Activated T-helper 1 cell treated with anti-CD3 and anti-CD28 coated beads, Interleukin-12 subunit alpha, Interleukin-12 subunit beta, Interleukin-2, Interleukin-4 antibody, amounts not matched to agents 30 ng/mL and 10 ng/mL and 1 ng/mL, durations not matched to agents 14 hours and 24 hours and 36 hours (primary cell): ENCODE measurements around the gene CASKIN1. TPM values are rescaled to one million over a fixed set of nuclear protein-coding genes. Genes with fewer than 3 reads are reported as not detected.

Experiments used
- DNase-seq: peaks from one replicate; pipeline ENCODE4 v3.0.0; 2021; ENCODE audit warnings: low spot score
- H3K27ac Mint-ChIP-seq: one replicate; pipeline ENCODE4 v1.8.0; 2021; ENCODE audit warnings: mild to moderate bottlenecking, mixed read lengths
- H3K27me3 Mint-ChIP-seq: one replicate; pipeline ENCODE4 v1.8.0; 2022; ENCODE audit warnings: mild to moderate bottlenecking, moderate library complexity, mixed read lengths; ENCODE audit not compliant: insufficient read depth
- H3K36me3 Mint-ChIP-seq: one replicate; pipeline ENCODE4 v1.8.0; 2021; ENCODE audit warnings: low read depth, mixed read lengths
- H3K4me1 Mint-ChIP-seq: one replicate; pipeline ENCODE4 v1.8.0; 2021; ENCODE audit warnings: low read depth, mixed read lengths
- H3K4me3 Mint-ChIP-seq: one replicate; pipeline ENCODE4 v1.8.0; 2021; ENCODE audit warnings: mild to moderate bottlenecking, moderate library complexity, mixed read lengths
- H3K9me3 Mint-ChIP-seq: one replicate; pipeline ENCODE4 v1.8.0; 2021; ENCODE audit warnings: mixed read lengths
- intact Hi-C: fragments of 100-400 bp; cut with micrococcal nuclease; formaldehyde crosslinking; loops from one replicate; pipeline ENCODE4 v1.15.1; 2024
- total RNA-seq: library from RNA; stranded (reverse); gene quantifications from 2 replicates; pipeline ENCODE4 v1.2.3, GENCODE V29; 2022

CASKIN1 gene
- total RNA-seq, 1 donor from 2014 or later: 1.0 TPM

- no peak within 1 kb of the TSS for H3K27ac Mint-ChIP-seq
- H3K9me3 Mint-ChIP-seq: no peaks in the 10 kb centered on the region
- no peak for DNase-seq
- peaks cover 2% of the 10 kb centered on the region for H3K27me3 Mint-ChIP-seq
- no peak within 1 kb of the TSS for H3K4me3 Mint-ChIP-seq
- peaks cover 5% of the 10 kb centered on the region for H3K36me3 Mint-ChIP-seq
- intact Hi-C loops: no loop called here
- H3K4me1 Mint-ChIP-seq: no peaks in the 10 kb centered on the region
Observed at GRCh38 chr16:2236337-2237101, 40.1 kb upstream of the CASKIN1 start, which contains the start of gene DNASE1L2. DNASE1L2 (plus strand) TSS chr16:2236444; CDS start chr16:2236817, 373 bp downstream.

GRCh38 chr16:2235695-2236336, 39.4 kb upstream of the CASKIN1 start:
- DNase-seq: no peak
- Mint-ChIP-seq H3K27me3 (peaks cover 2% of the 10 kb centered on the region), H3K27ac (no peak overlapping the region), H3K9me3 (no peaks in the 10 kb centered on the region), H3K36me3 (peaks cover 5% of the 10 kb centered on the region), H3K4me3 (no peak overlapping the region), H3K4me1 (no peaks in the 10 kb centered on the region)
- intact Hi-C loops: no loop called here

GRCh38 chr16:2235234-2235651, 38.8 kb upstream of the CASKIN1 start:
- Mint-ChIP-seq H3K36me3 (peaks cover 5% of the 10 kb centered on the region), H3K4me1 (no peaks in the 10 kb centered on the region), H3K4me3 (no peak overlapping the region), H3K27ac (no peak overlapping the region), H3K9me3 (no peaks in the 10 kb centered on the region), H3K27me3 (peaks cover 2% of the 10 kb centered on the region)
- intact Hi-C loops: no loop called here
- DNase-seq: no peak

- DNase-seq: no peak
- intact Hi-C loops: no loop called here
- Mint-ChIP-seq H3K27ac (no peak overlapping the region), H3K4me1 (no peaks in the 10 kb centered on the region), H3K4me3 (no peak overlapping the region), H3K27me3 (peaks cover 2% of the 10 kb centered on the region), H3K36me3 (peaks cover 8% of the 10 kb centered on the region), H3K9me3 (no peaks in the 10 kb centered on the region)
Observed at GRCh38 chr16:2234813-2235170, 38.4 kb upstream of the CASKIN1 start.

- no peaks in the 10 kb centered on the region for H3K9me3 Mint-ChIP-seq
- DNase-seq: no peak
- H3K27me3 Mint-ChIP-seq: peaks cover 2% of the 10 kb centered on the region
- no peak overlapping the region for H3K4me3 Mint-ChIP-seq
- H3K27ac Mint-ChIP-seq: no peak overlapping the region
- H3K36me3 Mint-ChIP-seq: peaks cover 9% of the 10 kb centered on the region
- intact Hi-C loops: no loop called here
- no peaks in the 10 kb centered on the region for H3K4me1 Mint-ChIP-seq
Observed at GRCh38 chr16:2233872-2234812, 37.7 kb upstream of the CASKIN1 start.

- Mint-ChIP-seq H3K27ac (no peak overlapping the region), H3K4me3 (no peak overlapping the region), H3K36me3 (peaks cover 9% of the 10 kb centered on the region), H3K9me3 (no peaks in the 10 kb centered on the region), H3K27me3 (peaks cover 2% of the 10 kb centered on the region), H3K4me1 (no peaks in the 10 kb centered on the region)
- intact Hi-C loops: no loop called here
- no peak for DNase-seq
Observed at GRCh38 chr16:2233046-2233775, 36.8 kb upstream of the CASKIN1 start.

- Mint-ChIP-seq H3K27me3 (peaks cover 2% of the 10 kb centered on the region), H3K36me3 (peaks cover 9% of the 10 kb centered on the region)
Observed at GRCh38 chr16:2232094-2232990, 35.9 kb upstream of the CASKIN1 start.

GRCh38 chr16:2231016-2231931, 34.9 kb upstream of the CASKIN1 start:
- no peaks in the 10 kb centered on the region for H3K9me3 Mint-ChIP-seq
- H3K4me3 Mint-ChIP-seq: no peak overlapping the region
- H3K27ac Mint-ChIP-seq: no peak overlapping the region
- peaks cover 9% of the 10 kb centered on the region for H3K36me3 Mint-ChIP-seq
- H3K4me1 Mint-ChIP-seq: no peaks in the 10 kb centered on the region
- intact Hi-C loops: no loop called here
- peaks cover 2% of the 10 kb centered on the region for H3K27me3 Mint-ChIP-seq
- DNase-seq: no peak

More at GRCh38 chr16:2232094-2232990, 35.9 kb upstream of the CASKIN1 start:
- intact Hi-C loops: no loop called here
- no peaks in the 10 kb centered on the region for H3K4me1 Mint-ChIP-seq
- no peak overlapping the region for H3K4me3 Mint-ChIP-seq
- H3K9me3 Mint-ChIP-seq: no peaks in the 10 kb centered on the region
- DNase-seq: no peak
- no peak overlapping the region for H3K27ac Mint-ChIP-seq

GRCh38 chr16:2230376-2230775, 34.0 kb upstream of the CASKIN1 start:
- peaks cover 7% of the 10 kb centered on the region for H3K36me3 Mint-ChIP-seq
- H3K4me3 Mint-ChIP-seq: no peak overlapping the region
- no peak for DNase-seq
- no peak overlapping the region for H3K27ac Mint-ChIP-seq
- intact Hi-C loops: no loop called here
- no peaks in the 10 kb centered on the region for H3K9me3 Mint-ChIP-seq
- H3K4me1 Mint-ChIP-seq: no peaks in the 10 kb centered on the region
- H3K27me3 Mint-ChIP-seq: peaks cover 1% of the 10 kb centered on the region

GRCh38 chr16:2229632-2230250, 33.3 kb upstream of the CASKIN1 start:
- no peak overlapping the region for H3K4me3 Mint-ChIP-seq
- no peaks in the 10 kb centered on the region for H3K9me3 Mint-ChIP-seq
- intact Hi-C loops: no loop called here
- no peaks in the 10 kb centered on the region for H3K27me3 Mint-ChIP-seq
- peaks cover 3% of the 10 kb centered on the region for H3K4me1 Mint-ChIP-seq
- peaks cover 4% of the 10 kb centered on the region for H3K36me3 Mint-ChIP-seq
- no peak overlapping the region for H3K27ac Mint-ChIP-seq
- no peak for DNase-seq

GRCh38 chr16:2229091-2229490, 32.7 kb upstream of the CASKIN1 start:
- H3K4me3 Mint-ChIP-seq: no peak overlapping the region
- H3K4me1 Mint-ChIP-seq: peaks cover 9% of the 10 kb centered on the region
- intact Hi-C loops: no loop called here
- no peaks in the 10 kb centered on the region for H3K27me3 Mint-ChIP-seq
- DNase-seq: no peak
- no peaks in the 10 kb centered on the region for H3K9me3 Mint-ChIP-seq
- H3K36me3 Mint-ChIP-seq: peaks cover 4% of the 10 kb centered on the region
- H3K27ac Mint-ChIP-seq: no peak overlapping the region
